ENCODE data around the gene TMEM53. TPM values are rescaled to one million over a fixed set of nuclear protein-coding genes. Genes with fewer than 3 reads are reported as not detected.

Gene TMEM53
- polyA plus RNA-seq, 1 of the 3 experiments (the other 2 are of a cell fraction) = 14.9 TPM

GRCh38 chr1:44635439-44635838 is 38.8 kb downstream of the TMEM53 start:
- Histone ChIP-seq H3K4me3 (ENCODE audit: low read depth in 2 of 2, low read length in 1 of 2) (no peak overlapping the region), H3K9me3 (no peaks in the 10 kb centered on the region), H3F3A (replicated peaks; ENCODE audit: insufficient read depth) (peaks cover 5% of the 10 kb centered on the region), H3K4me2 (no peak overlapping the region), H3K9ac (no peak overlapping the region), H3K27me3 (ENCODE audit: insufficient read depth) (no peaks in the 10 kb centered on the region), H3K9me2 (no peaks in the 10 kb centered on the region), H3K79me2 (ENCODE audit: insufficient read depth) (peaks cover 13% of the 10 kb centered on the region; the same call in 1 of the 2 replicates), H4K20me1 (ENCODE audit: insufficient read depth) (no peaks in the 10 kb centered on the region), H3K4me1 (ENCODE audit: control insufficient read depth in 1 of 2, insufficient read depth in 2 of 2, low read depth in 1 of 2, low read length in 1 of 2) (peaks cover 4 to 53% of the 10 kb centered on the region in 2 experiments; a peak in 1 of 4 replicates), H3K27ac (ENCODE audit: low read depth in 2 of 2, low read length in 1 of 2) (no peak overlapping the region; a peak in 1 of 4 replicates), H2AFZ (ENCODE audit: low read depth) (no peak overlapping the region), H3K36me3 (replicated peaks in 1 of 2; ENCODE audit: control insufficient read depth in 1 of 2, insufficient read depth in 2 of 2, low read length in 1 of 2) (peaks cover 19 to 72% of the 10 kb centered on the region in 2 experiments)
- 95% methylated on average over 9 of the region's 9 CpGs for WGBS (ENCODE audit: low lambda C conversion rate)
- POLR2A ChIA-PET = interaction anchor here (0.9 to 1.1 kb wide), 2 partner anchors 12 to 25 kb away, joined by 3 read pairs; no protein-coding TSS in a partner anchor
- DNase-seq = no peak
- no peak for TF ChIP-seq NFIC (IDR thresholded peaks at IDR 0.05; ENCODE audit: borderline replicate concordance)
- TF ChIP-seq MXI1 (IDR thresholded peaks at IDR 0.05; ENCODE audit: low read depth, low read length) = no peak
- no peak for TF ChIP-seq RAD21 (IDR thresholded peaks at IDR 0.05; ENCODE audit: low read length)
- TF ChIP-seq REST (IDR thresholded peaks at IDR 0.05; ENCODE audit: low read depth, low read length) = no peak
- CTCF ChIA-PET = interaction anchor here (1.8 to 15.4 kb wide), 4 partner anchors 15 to 62 kb away, joined by 4 to 163 read pairs (median 8); no protein-coding TSS in a partner anchor

GRCh38 chr1:44634606-44635189 is 39.6 kb downstream of the TMEM53 start:
- Histone ChIP-seq H3K4me2 (no peak overlapping the region), H3F3A (replicated peaks; ENCODE audit: insufficient read depth) (peaks cover 12% of the 10 kb centered on the region), H3K9me3 (no peaks in the 10 kb centered on the region), H3K27me3 (ENCODE audit: insufficient read depth) (no peaks in the 10 kb centered on the region), H3K79me2 (ENCODE audit: insufficient read depth) (peaks cover 13% of the 10 kb centered on the region; the same call in 1 of the 2 replicates), H3K4me3 (ENCODE audit: low read depth in 2 of 2, low read length in 1 of 2) (no peak overlapping the region), H4K20me1 (ENCODE audit: insufficient read depth) (no peaks in the 10 kb centered on the region), H2AFZ (ENCODE audit: low read depth) (no peak overlapping the region), H3K9me2 (no peaks in the 10 kb centered on the region), H3K4me1 (ENCODE audit: control insufficient read depth in 1 of 2, insufficient read depth in 2 of 2, low read depth in 1 of 2, low read length in 1 of 2) (peaks cover 4 to 50% of the 10 kb centered on the region in 2 experiments; a peak in 1 of 4 replicates), H3K27ac (ENCODE audit: low read depth in 2 of 2, low read length in 1 of 2) (no peak overlapping the region), H3K36me3 (replicated peaks in 1 of 2; ENCODE audit: control insufficient read depth in 1 of 2, insufficient read depth in 2 of 2, low read length in 1 of 2) (peaks cover 19 to 65% of the 10 kb centered on the region in 2 experiments), H3K9ac (no peak overlapping the region)
- CTCF ChIA-PET = interaction anchor here (1.8 to 15.4 kb wide), 6 partner anchors 15 to 62 kb away, joined by 4 to 163 read pairs (median 8); no protein-coding TSS in a partner anchor
- DNase-seq = no peak
- 92% methylated on average over 2 of the region's 3 CpGs for WGBS (ENCODE audit: low lambda C conversion rate)
- POLR2A ChIA-PET = interaction anchor here (0.9 to 1.1 kb wide), 2 partner anchors 13 to 25 kb away, joined by 3 read pairs; no protein-coding TSS in a partner anchor
- no peak for TF ChIP-seq GATA2 (CRISPR knock-in tag; IDR thresholded peaks at IDR 0.05)
- TF ChIP-seq EP300 (IDR thresholded peaks at IDR 0.05; ENCODE audit: borderline replicate concordance in 1 of 2, low read depth in 1 of 2, low read length in 1 of 2) = no peak
- TF ChIP-seq MEF2A (IDR thresholded peaks at IDR 0.05; ENCODE audit: borderline replicate concordance, low read depth) = no peak
- TF ChIP-seq FOSL2 (IDR thresholded peaks at IDR 0.05; ENCODE audit: borderline replicate concordance, low read depth) = no peak
- no peak for TF ChIP-seq MAX (IDR thresholded peaks at IDR 0.05; ENCODE audit: low read depth)
- no peak for TF ChIP-seq GABPA (IDR thresholded peaks at IDR 0.05; ENCODE audit: low read depth)
- no peak for TF ChIP-seq POLR2AphosphoS5 (IDR thresholded peaks at IDR 0.05; ENCODE audit: low read depth, low read length)
- no peak for TF ChIP-seq RCOR1 (IDR thresholded peaks at IDR 0.05; ENCODE audit: low read length)
- no peak for TF ChIP-seq FOXJ3 (CRISPR knock-in tag; IDR thresholded peaks at IDR 0.05)
- no peak for TF ChIP-seq MXI1 (IDR thresholded peaks at IDR 0.05; ENCODE audit: low read depth, low read length)
- no peak for TF ChIP-seq REST (IDR thresholded peaks at IDR 0.05; ENCODE audit: low read depth, low read length)
- no peak for TF ChIP-seq RFX5 (IDR thresholded peaks at IDR 0.05; ENCODE audit: low read length)
- TF ChIP-seq EZH2phosphoT487 (IDR thresholded peaks at IDR 0.05; ENCODE audit: borderline replicate concordance, low read depth) = no peak
- TF ChIP-seq RXRA (IDR thresholded peaks at IDR 0.05; ENCODE audit: borderline replicate concordance, low read depth) = no peak
- TF ChIP-seq NFIC (IDR thresholded peaks at IDR 0.05; ENCODE audit: borderline replicate concordance) = no peak
- no peak for TF ChIP-seq CHD2 (IDR thresholded peaks at IDR 0.05; ENCODE audit: low read length, partially characterized antibody)
- TF ChIP-seq TCF12 (IDR thresholded peaks at IDR 0.05) = no peak
- no peak for TF ChIP-seq TAF1 (IDR thresholded peaks at IDR 0.05; ENCODE audit: borderline replicate concordance, low read depth, low read length)
